Eye (tissue), 1 donor: ENCODE results near the gene CNTD1.
"Not testable (repeated sequence)": the region's sequence is repeated elsewhere in the genome, so short reads cannot be mapped to it uniquely, and the experiment has no call there.

Experiments
- DNase-seq: peaks from one replicate; pipeline ENCODE4 v3.0.0-alpha.2; 2015

CNTD1 gene

DNA sequence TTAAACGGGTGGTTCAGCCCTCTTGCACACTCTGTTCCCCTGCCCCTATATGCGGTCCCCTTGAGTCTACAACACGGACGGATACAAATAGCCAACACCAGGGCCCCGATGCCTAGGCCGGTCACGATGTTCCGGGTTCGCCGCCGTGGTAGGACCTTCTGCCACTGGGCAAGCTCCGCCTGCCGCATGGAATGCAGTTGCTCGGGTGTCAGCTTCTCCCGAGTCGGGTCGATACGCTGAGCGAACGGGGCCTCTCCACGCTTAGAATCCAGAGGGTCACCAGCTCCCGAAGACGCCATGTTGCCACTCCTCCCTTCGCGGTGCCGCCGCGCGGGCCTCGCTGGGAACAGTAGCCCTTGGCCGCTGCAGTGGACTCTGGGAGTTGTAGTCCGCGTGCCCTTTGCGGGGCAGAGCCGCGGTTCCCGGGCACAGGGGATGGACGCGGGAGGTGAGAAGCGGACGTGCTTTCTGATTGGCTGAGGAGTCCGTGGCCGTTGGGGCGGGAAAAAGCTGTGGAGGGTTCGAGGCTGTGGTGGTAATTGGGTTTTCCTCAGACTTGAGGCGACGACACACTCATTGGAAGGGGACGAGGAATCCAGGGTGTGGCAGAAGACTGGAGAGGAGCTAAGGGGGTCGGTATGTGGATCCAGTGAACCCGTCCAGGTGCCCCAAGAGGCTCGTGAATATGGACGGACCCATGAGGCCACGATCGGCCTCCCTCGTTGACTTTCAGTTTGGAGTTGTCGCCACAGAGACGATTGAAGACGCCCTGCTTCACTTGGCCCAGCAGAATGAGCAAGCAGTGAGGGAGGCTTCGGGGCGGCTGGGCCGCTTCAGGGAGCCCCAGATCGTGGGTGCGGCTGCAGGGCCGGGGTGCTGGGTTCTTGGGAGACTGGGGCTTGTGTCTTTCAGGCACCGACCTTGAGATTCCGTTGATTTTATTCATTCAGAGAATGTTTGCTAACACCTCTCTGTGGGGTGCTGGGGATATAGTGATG, at the start of gene CNTD1, which contains the start of gene COA3:
Gene CNTD1, plus strand, starts transcription at position 479 of the 998 bp plus-strand sequence. Its CDS starts 207 bp downstream, at position 686.
Gene COA3, minus strand, starts transcription at position 322 of the 998 bp plus-strand sequence. Its CDS starts 23 bp downstream, at position 299.
- peak; percentile 95 for DNase-seq

- DNase-seq = peak; percentile 92
Observed at GRCh38 chr17:42748908-42749798, 49.5 kb upstream of the CNTD1 start.

DNA sequence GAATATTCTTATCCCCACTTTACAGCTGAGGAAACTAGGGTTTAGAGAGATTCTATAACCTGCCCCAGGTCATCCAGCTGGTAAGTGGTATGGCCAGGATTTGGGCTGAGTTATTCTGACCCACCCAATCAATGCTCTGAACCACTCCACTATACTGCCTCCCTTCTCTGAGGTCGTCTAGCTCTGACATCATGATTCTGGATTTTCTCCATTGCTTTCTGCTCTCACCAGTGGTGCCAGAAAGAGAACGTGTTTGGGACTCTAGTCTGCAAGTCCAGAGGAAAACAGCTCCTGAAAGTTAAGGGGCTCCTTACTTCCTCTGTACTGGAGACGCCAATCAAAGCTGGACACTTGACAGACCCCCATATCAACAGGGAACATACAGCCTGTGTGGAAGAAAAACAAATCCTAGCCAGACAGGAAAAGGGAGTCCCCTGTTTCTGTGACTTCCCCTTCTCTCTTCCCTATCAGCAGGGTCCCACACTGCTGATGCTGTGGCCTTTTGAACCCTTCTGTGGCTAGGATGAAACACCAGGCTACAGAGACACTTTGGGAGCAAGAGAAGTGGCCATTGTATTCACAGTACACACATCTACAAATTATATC, 47.8 kb upstream of the CNTD1 start:
- peak; percentile 19 for DNase-seq

DNA sequence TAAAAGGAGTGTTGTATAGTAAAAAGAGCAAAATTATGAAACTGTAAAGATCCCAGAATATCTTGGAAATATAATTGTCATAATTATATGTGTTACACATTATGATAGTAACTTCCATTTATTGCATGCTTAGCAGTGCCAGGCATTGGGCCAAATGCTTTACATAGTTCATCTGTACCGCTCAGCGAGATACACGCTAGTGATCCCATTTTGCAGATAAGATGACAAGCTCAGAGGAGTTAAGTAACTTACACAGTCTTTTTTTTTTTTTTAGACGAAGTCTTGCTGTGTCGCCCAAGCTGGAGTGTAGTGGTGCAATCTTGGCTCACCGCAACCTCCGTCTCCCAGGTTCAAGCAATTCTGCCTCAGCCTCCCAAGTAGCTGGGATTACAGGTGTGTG, 47.0 kb upstream of the CNTD1 start:
- no peak for DNase-seq

- no peak for DNase-seq
Observed at GRCh38 chr17:42754782-42755181, 43.9 kb upstream of the CNTD1 start.

- no peak for DNase-seq
Observed at GRCh38 chr17:42759982-42760651, 38.5 kb upstream of the CNTD1 start.

GRCh38 chr17:42760652-42761581, 37.7 kb upstream of the CNTD1 start, which contains the start of gene RAMP2:
TSS of gene RAMP2 (plus strand) at chr17:42761227. CDS start at chr17:42761262, 35 bp downstream.
- DNase-seq = peak; percentile 79

GRCh38 chr17:42761638-42762037, 37.0 kb upstream of the CNTD1 start:
- no peak for DNase-seq

DNA sequence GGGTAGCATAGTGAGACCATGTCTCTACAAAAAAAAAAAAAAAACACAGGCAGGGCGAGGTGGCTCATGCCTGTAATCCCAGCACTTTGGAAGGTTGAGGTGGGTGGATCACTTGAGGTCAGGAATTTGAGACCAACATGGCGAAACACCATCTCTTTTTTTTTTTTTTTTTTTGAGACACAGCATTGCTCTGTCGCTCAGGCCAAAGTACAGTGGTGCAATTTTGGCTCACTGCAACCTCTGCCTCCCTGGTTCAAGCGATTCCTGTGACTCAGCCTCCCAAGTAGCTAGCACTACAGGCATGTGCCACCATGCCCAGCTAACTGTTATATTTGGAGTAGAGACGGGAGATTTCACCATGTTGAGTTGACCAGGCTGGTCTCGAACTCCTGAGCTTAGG, 32.5 kb upstream of the CNTD1 start:
- DNase-seq = no peak

DNA sequence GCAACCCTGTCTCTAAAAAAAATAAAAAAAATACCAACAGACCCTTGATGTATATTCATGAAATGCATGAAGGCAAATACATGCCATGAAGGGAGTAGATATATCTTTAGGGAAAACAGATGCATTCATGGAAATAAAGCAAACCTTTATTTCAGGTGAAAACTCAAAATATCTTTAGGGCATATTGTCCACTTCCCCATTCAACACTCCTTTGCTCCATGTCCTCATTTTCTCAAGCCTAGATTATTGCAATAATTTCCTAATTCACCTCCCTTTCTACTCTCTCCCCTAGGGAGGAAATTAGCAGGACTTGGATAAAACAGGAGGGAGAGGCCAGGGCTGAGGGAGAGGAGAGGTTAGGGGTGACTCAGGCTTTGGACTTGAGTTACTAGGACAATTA, 31.1 kb upstream of the CNTD1 start:
- no peak for DNase-seq

GRCh38 chr17:42768006-42768405, 30.7 kb upstream of the CNTD1 start:
- DNase-seq = not testable (repeated sequence)

- not testable (repeated sequence) for DNase-seq
Observed at GRCh38 chr17:42769964-42770363, 28.7 kb upstream of the CNTD1 start.

GRCh38 chr17:42772945-42773289, 25.7 kb upstream of the CNTD1 start:
- DNase-seq = no peak

DNA sequence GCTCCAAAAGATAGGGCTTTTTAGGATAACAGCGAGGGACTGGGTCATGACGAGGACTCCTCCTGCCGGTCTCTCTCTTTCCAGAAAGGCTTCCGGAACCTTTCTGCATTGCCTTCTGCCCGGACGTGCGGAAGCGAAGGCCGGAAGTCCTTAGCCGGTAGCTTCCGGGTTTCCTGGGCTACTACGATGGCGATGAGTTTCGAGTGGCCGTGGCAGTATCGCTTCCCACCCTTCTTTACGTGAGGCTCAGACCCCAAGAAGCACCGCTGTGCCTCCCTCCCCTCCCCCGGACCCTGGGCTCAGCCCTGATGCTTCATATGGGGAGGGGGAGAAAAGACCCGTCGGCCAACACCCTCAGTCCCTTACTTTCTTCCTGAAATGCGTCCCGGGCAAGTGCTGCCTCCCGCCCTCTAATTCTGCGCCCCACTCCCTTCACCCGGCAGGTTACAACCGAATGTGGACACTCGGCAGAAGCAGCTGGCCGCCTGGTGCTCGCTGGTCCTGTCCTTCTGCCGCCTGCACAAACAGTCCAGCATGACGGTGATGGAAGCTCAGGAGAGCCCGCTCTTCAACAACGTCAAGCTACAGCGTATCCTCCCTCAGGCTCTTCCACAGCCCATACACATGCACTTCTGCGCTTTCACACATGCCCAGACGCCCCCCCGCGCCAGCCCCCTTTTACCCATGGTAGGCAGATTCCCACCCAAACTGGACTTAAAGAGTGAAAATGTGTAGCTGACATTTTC, 25.2 kb upstream of the CNTD1 start, which contains the start of gene VPS25:
Gene VPS25, plus strand, starts transcription at position 160 of the 746 bp plus-strand sequence. Its CDS starts 27 bp downstream, at position 187.
- peak; percentile 90 for DNase-seq

DNA sequence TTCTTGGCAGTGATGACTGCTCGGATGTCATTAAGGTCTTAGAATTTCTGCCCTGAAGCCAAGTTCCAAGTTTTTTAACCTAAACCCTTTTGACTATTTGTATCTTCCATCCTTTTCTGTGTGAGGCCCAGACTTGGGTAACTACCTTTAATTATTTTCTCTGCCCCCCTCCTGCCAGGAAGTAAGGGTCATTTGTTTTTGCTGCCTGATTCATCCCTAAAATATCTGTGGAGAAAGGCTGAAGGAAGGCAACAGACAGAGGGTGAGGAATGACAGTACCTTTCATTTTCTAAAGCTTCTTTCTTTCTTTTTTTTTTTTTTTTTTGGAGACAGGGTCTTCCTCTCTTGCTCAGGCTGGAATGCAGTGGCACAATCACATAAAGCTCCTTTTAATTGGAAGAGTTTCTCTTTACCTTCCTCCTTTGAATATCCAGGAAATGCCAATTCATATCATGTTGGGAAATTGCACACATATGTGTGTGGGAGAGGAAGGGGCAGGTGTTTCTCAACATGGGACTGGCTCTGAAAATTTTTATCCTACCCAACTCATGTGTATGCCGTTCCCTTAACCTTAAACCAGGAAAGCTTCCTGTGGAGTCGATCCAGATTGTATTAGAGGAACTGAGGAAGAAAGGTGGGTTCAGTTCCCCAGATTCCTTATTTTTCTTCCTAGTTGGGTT, 24.5 kb upstream of the CNTD1 start:
- no peak for DNase-seq

DNA sequence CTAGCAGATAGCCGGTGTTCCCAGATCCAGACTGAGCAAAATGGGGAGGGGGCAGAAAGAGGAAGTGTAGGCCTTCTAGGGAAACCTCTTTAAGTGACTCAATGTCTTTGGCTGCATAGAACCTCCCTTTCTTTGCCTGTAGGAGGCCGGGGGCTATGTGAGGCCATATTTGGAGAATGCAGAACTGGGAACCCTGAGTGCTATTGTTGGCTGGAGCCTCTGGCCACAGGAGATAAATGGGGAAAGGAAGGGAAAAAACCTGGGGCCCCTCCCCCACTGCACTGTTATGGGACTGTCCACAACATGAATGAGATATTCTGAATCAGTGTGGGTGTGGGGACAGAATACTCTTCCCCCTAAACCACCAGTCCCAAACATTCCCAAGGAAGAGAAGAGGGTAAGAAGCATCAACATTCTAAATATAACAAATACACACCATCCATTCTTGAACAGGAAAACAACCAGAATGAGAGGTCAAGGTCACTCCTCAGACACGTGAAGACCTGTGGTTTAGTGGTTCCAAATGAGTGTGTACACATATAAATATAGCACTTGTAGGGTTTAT, 23.0 kb upstream of the CNTD1 start:
- no peak for DNase-seq

DNA sequence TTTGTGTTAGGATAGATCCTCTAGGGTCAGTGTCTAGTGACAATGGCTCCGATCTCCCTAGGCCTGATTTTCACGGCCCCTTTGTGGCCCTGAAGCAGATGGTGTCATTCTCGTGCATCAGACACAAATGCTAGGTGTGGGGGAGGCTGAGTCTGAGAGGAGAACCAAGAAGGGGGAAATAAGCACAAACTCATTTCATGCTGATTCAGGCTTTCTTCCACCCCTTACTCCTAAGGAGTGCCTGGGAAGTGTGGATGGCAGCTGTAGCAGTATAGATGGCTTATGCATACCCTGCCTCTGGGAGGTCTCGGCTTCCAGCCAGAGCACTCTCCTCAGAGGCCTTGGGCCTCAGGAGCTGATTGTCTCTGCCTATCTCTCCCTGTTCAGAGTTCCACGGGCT, 20.1 kb upstream of the CNTD1 start:
- DNase-seq = no peak

DNA sequence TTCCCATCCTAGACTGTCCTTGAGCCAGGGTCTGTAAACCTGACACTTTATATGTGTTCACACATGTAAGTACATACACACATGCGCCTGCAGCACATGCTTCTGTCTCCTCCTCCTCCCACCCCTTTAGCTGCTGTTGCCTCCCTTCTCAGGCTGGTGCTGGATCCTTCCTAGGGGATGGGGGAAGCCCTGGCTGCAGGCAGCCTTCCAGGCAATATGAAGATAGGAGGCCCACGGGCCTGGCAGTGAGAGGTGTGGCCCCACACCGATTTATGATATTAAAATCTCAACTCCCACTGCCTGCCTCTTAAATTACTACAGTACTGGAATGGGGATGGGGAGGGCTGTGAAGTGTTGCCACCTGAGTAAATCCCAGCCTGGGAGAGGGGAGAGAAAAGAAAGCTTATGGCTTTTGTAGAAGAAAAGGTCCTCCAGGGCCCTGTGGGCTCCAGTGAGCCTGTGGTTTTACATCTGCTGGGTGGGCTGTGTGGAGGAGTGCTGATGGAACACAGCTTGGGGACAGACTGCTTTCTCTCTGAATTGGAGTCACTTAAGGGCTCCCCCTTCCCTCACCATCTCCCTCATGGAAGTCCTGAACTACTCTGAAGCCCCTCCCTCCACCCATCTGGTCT, 19.2 kb upstream of the CNTD1 start:
- DNase-seq = no peak
